Measurements from ENCODE around the gene GMDS.

GMDS gene

GRCh38 chr6:1624851-1625781 is 620.3 kb downstream of the GMDS start:
- no peak for TF ChIP-seq CTCF (IDR thresholded peaks at IDR 0.05)
- H3K27me3 ChIP-seq: no peaks in the 10 kb centered on the region
- H3K9me3 ChIP-seq: no peaks in the 10 kb centered on the region
- intact Hi-C loops (cut with DNase I; ENCODE audit: low total_unique reads): no loop called here
- peak overlapping the region; percentile 91 to 98 for H3K27ac ChIP-seq
- peak; percentile 55 to 81 for DNase-seq
- H3K4me3 ChIP-seq: peak overlapping the region; percentile 59 to 91
- H3K4me1 ChIP-seq: peaks cover 0 to 70% (median 38%) of the 10 kb centered on the region in 4 donors
- H3K36me3 ChIP-seq: no peaks in the 10 kb centered on the region

- Histone ChIP-seq H3K27ac (peak overlapping the region; percentile 91 to 98), H3K4me1 (peaks cover 0 to 62% (median 38%) of the 10 kb centered on the region in 4 donors), H3K4me3 (peak overlapping the region; percentile 59 to 91), H3K27me3 (no peaks in the 10 kb centered on the region), H3K36me3 (peaks cover 0 to 2% (median 0%) of the 10 kb centered on the region in 3 donors), H3K9me3 (no peaks in the 10 kb centered on the region)
- TF ChIP-seq CTCF (IDR thresholded peaks at IDR 0.05): no peak
- peak; percentile 77 to 90 for DNase-seq
- intact Hi-C loops (cut with DNase I; ENCODE audit: low total_unique reads): no loop called here
Measured at GRCh38 chr6:1624058-1624850, 621.2 kb downstream of the GMDS start.

- H3K36me3 ChIP-seq: peaks cover 0 to 8% (median 0%) of the 10 kb centered on the region in 3 donors
- no peaks in the 10 kb centered on the region for H3K9me3 ChIP-seq
- H3K27ac ChIP-seq: peak overlapping the region; percentile 91 to 98
- no peak for TF ChIP-seq CTCF (IDR thresholded peaks at IDR 0.05)
- peaks cover 0 to 60% (median 37%) of the 10 kb centered on the region in 4 donors for H3K4me1 ChIP-seq
- DNase-seq: no peak
- intact Hi-C loops (cut with DNase I; ENCODE audit: low total_unique reads): no loop called here
- H3K27me3 ChIP-seq: no peaks in the 10 kb centered on the region
- peak overlapping the region; percentile 59 to 91 for H3K4me3 ChIP-seq
Measured at GRCh38 chr6:1623769-1624057, 621.7 kb downstream of the GMDS start.

GRCh38 chr6:1622851-1623768 is 622.3 kb downstream of the GMDS start:
- no peaks in the 10 kb centered on the region for H3K9me3 ChIP-seq
- TF ChIP-seq CTCF (IDR thresholded peaks at IDR 0.05): no peak
- no peaks in the 10 kb centered on the region for H3K27me3 ChIP-seq
- H3K4me1 ChIP-seq: peaks cover 0 to 60% (median 38%) of the 10 kb centered on the region in 4 donors
- peak overlapping the region; percentile 59 to 91 for H3K4me3 ChIP-seq
- H3K27ac ChIP-seq: peak overlapping the region; percentile 91 to 98
- intact Hi-C loops (cut with DNase I; ENCODE audit: low total_unique reads): no loop called here
- peak in 1 of 2 donors; percentile 79 for DNase-seq
- H3K36me3 ChIP-seq: peaks cover 0 to 8% (median 0%) of the 10 kb centered on the region in 3 donors

Data from tibial artery (tissue), 4 donors.